ENCODE measurements around the gene BMPR1A. TPM values are rescaled to one million over a fixed set of nuclear protein-coding genes. Genes with fewer than 3 reads are reported as not detected.

The BMPR1A gene
- total and polyA plus RNA-seq, 4 donors, result 3.8 to 66.2 (median 19.7) TPM

DNA sequence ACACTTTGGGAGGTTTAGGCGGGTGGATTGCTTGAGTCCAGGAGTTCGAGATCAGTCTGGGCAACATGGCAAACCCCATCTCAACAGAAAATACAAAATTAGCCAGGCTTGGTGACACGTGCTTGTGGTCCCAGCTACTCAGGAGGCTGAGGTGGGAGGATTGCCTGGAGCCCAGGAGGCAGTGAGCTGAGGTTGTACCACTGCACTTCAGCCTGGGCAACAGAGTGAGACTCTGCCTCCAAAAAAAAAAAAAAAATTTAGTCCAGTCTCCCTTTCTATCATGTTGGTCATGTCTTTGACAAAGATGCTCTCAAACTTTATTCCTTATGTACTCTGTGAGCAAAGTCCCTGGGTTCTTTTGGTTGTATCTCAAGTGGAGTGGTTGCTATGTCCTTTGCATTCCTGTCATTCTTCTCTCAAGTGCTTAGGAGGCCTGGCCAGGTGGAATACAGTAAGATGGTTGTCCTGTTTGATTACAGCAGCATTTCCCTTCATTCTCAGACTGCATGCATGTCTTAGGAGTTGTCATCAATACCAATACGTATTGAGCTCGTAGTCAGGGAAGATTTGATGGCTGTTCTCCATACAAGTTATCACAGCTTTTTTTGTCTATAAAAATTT lies 115.3 kb downstream of the BMPR1A start:
- WGBS, 2 donors, result 74 to 87% methylated on average over 5 of the region's 5 CpGs
- H3K27me3 ChIP-seq (ENCODE audit: control insufficient read depth in 3 of 3, insufficient read depth in 3 of 3, low read length in 2 of 3), result no peaks in the 10 kb centered on the region
- peaks cover 0 to 5% (median 2%) of the 10 kb centered on the region in 4 donors for H3K36me3 ChIP-seq (ENCODE audit: control insufficient read depth in 4 of 4, insufficient read depth in 4 of 4, low read length in 4 of 4)
- TF ChIP-seq, protein P1, sequence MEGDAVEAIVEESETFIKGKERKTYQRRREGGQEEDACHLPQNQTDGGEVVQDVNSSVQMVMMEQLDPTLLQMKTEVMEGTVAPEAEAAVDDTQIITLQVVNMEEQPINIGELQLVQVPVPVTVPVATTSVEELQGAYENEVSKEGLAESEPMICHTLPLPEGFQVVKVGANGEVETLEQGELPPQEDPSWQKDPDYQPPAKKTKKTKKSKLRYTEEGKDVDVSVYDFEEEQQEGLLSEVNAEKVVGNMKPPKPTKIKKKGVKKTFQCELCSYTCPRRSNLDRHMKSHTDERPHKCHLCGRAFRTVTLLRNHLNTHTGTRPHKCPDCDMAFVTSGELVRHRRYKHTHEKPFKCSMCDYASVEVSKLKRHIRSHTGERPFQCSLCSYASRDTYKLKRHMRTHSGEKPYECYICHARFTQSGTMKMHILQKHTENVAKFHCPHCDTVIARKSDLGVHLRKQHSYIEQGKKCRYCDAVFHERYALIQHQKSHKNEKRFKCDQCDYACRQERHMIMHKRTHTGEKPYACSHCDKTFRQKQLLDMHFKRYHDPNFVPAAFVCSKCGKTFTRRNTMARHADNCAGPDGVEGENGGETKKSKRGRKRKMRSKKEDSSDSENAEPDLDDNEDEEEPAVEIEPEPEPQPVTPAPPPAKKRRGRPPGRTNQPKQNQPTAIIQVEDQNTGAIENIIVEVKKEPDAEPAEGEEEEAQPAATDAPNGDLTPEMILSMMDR (IDR thresholded peaks at IDR 0.05; ENCODE audit: control extremely low read depth, extremely low read depth), result no peak
- peak overlapping the region in 1 of 2 donors; percentile 67 for H3K27ac ChIP-seq (ENCODE audit: low read depth in 1 of 2, low read length in 1 of 2)
- H3K4me1 ChIP-seq (ENCODE audit: control insufficient read depth in 5 of 5, insufficient read depth in 5 of 5, low read length in 5 of 5), result peaks cover 0 to 10% (median 9%) of the 10 kb centered on the region in 5 donors
- H3K4me3 ChIP-seq, result no peak overlapping the region
- DNase-seq, result peak; percentile 46 to 75 (median 58)
- ATAC-seq (ENCODE audit: insufficient read depth, low FRiP score), result no peak
- H3K9ac ChIP-seq (ENCODE audit: insufficient read depth in 1 of 2, low read length in 2 of 2), result no peak overlapping the region
- H3K9me3 ChIP-seq (ENCODE audit: control insufficient read depth in 4 of 4, insufficient read depth in 3 of 4, low read length in 3 of 4), result no peaks in the 10 kb centered on the region

DNA sequence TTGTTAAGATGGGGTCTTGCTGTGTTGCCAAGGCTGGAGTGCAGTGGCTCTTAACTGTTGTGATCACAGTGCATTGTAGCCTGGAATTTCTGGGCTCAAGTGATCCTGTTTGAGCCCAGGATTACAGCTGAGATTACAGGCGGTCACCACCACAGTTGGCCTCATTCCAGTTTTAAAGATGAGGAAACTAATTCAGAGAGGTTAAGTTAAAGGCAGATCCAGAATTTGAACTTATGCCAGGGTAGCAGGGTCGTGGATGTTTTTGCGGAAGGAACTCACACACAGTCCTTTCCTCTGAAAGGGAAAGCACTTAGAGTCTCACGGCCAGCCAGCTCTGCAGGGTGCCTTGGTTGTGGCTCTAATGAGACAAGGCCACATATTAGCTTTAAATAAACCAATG lies 116.3 kb downstream of the BMPR1A start:
- Histone ChIP-seq H3K27ac (ENCODE audit: low read depth in 1 of 2, low read length in 1 of 2) (peak overlapping the region in 1 of 2 donors; percentile 40), H3K4me3 (no peak overlapping the region), H3K9ac (ENCODE audit: insufficient read depth in 1 of 2, low read length in 2 of 2) (no peak overlapping the region), H3K9me3 (ENCODE audit: control insufficient read depth in 4 of 4, insufficient read depth in 3 of 4, low read length in 3 of 4) (no peaks in the 10 kb centered on the region), H3K36me3 (ENCODE audit: control insufficient read depth in 4 of 4, insufficient read depth in 4 of 4, low read length in 4 of 4) (peaks cover 0 to 5% (median 2%) of the 10 kb centered on the region in 4 donors), H3K4me1 (ENCODE audit: control insufficient read depth in 5 of 5, insufficient read depth in 5 of 5, low read length in 5 of 5) (peaks cover 0 to 10% (median 9%) of the 10 kb centered on the region in 5 donors), H3K27me3 (ENCODE audit: control insufficient read depth in 3 of 3, insufficient read depth in 3 of 3, low read length in 2 of 3) (no peaks in the 10 kb centered on the region)
- 7 to 22% methylated on average over 4 of the region's 4 CpGs for WGBS, 2 donors
- ATAC-seq (ENCODE audit: insufficient read depth, low FRiP score) (no peak), DNase-seq (peak in 2 of 3 donors; percentile 37 to 49)
- TF ChIP-seq, protein P1 (IDR thresholded peaks at IDR 0.05; ENCODE audit: control extremely low read depth, extremely low read depth), result no peak

DNA sequence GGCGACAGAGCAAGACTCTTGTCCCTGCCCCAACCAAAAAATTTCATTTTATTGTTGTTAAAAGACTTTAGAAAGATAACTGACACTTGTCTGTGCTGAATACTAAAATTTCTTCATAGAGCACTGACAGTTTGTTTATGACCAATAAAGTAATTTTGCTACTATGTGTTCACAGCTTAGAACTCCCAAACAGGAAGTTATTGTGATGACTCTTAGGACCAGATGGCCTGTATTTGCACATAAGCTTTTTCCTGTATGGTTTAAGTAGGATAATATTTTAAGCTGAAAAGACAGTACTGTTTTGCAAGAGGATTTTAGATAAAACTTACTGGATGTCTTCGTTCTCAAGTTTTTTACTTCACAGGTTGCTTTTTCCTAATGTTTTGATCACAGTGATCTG lies 120.3 kb downstream of the BMPR1A start:
- peaks cover 0 to 10% (median 2%) of the 10 kb centered on the region in 4 donors for H3K36me3 ChIP-seq (ENCODE audit: control insufficient read depth in 4 of 4, insufficient read depth in 4 of 4, low read length in 4 of 4)
- no peak overlapping the region for H3K9ac ChIP-seq (ENCODE audit: insufficient read depth in 1 of 2, low read length in 2 of 2)
- 39 to 67% methylated on average over 2 of the region's 2 CpGs for WGBS, 2 donors
- DNase-seq, result peak in 1 of 3 donors; percentile 52
- H3K4me1 ChIP-seq (ENCODE audit: control insufficient read depth in 5 of 5, insufficient read depth in 5 of 5, low read length in 5 of 5), result peaks cover 0 to 6% (median 0%) of the 10 kb centered on the region in 5 donors
- H3K27ac ChIP-seq (ENCODE audit: low read depth in 1 of 2, low read length in 1 of 2), result no peak overlapping the region
- no peaks in the 10 kb centered on the region for H3K27me3 ChIP-seq (ENCODE audit: control insufficient read depth in 3 of 3, insufficient read depth in 3 of 3, low read length in 2 of 3)
- H3K4me3 ChIP-seq, result no peak overlapping the region
- no peak for ATAC-seq (ENCODE audit: insufficient read depth, low FRiP score)
- no peaks in the 10 kb centered on the region for H3K9me3 ChIP-seq (ENCODE audit: control insufficient read depth in 4 of 4, insufficient read depth in 3 of 4, low read length in 3 of 4)
- TF ChIP-seq, protein P1 (IDR thresholded peaks at IDR 0.05; ENCODE audit: control extremely low read depth, extremely low read depth), result no peak
